CD4-positive, alpha-beta T cell (primary cell): ENCODE data around the gene SRR. TPM values are rescaled to one million over a fixed set of nuclear protein-coding genes. Genes with fewer than 3 reads are reported as not detected.

Experiments used
- ATAC-seq: fragments of 200-7000 bp; cut with Tn5 transposase; one replicate; pipeline ENCODE4 v1.10.0; 2022; ENCODE audit warnings: mild to moderate bottlenecking; ENCODE audit not compliant: poor library complexity
- CTCF ChIA-PET: fragments of 350-600 bp; sonication (Branson Sonifier 250); formaldehyde crosslinking; loops from one replicate; lab custom pipeline; 2021; ENCODE audit warnings: antibody characterized with exemption, inconsistent platforms; lab: Charles Lee
- POLR2A ChIA-PET: fragments of 350-600 bp; sonication (Branson Sonifier 250); formaldehyde crosslinking; loops from one replicate; lab custom pipeline; 2021; ENCODE audit warnings: antibody characterized with exemption, inconsistent platforms; lab: Charles Lee
- DNase-seq, 14 experiments: peaks; one replicate each; pipeline ENCODE4 v3.0.0-alpha.2; 2013 to 2020; ENCODE audit warnings: mixed read lengths in 2 of 14
- H3K27ac ChIP-seq, 2 donors: one replicate each; pipeline versions ENCODE4 v1.5.1 to v1.7.0; 2013; ENCODE audit warnings: low read length in 2 of 2, low read depth in 1 of 2, mild to moderate bottlenecking in 1 of 2
- H3K27me3 ChIP-seq, 2 experiments: 1 replicate in 1 of 2; 2 replicates in 1 of 2; pipeline versions ENCODE4 v1.6.1 to v1.7.0; 2013; ENCODE audit warnings: low read length in 2 of 2, control low read depth in 1 of 2, mild to moderate bottlenecking in 1 of 2, moderate library complexity in 1 of 2; ENCODE audit not compliant: insufficient read depth in 2 of 2, control insufficient read depth in 1 of 2
- H3K36me3 ChIP-seq: one replicate; pipeline ENCODE4 v1.6.1; 2013; ENCODE audit warnings: low read length, control low read depth; ENCODE audit not compliant: insufficient read depth
- H3K4me1 ChIP-seq: one replicate; pipeline ENCODE4 v1.6.1; 2013; ENCODE audit warnings: low read length, control low read depth; ENCODE audit not compliant: insufficient read depth
- H3K4me3 ChIP-seq: one replicate; pipeline ENCODE4 v1.5.1; 2013; ENCODE audit warnings: mild to moderate bottlenecking, low read length, moderate library complexity
- H3K9me3 ChIP-seq, 2 experiments: 1 replicate in 1 of 2; 2 replicates in 1 of 2; pipeline versions ENCODE4 v1.6.1 to v1.7.0; 2013; ENCODE audit warnings: low read length in 2 of 2, mild to moderate bottlenecking in 2 of 2, control low read depth in 1 of 2, moderate library complexity in 1 of 2; ENCODE audit not compliant: control insufficient read depth in 1 of 2, insufficient read depth in 1 of 2
- H3K27ac Mint-ChIP-seq: one replicate; pipeline ENCODE4 v1.8.0; 2020; ENCODE audit warnings: mixed read lengths
- H3K27me3 Mint-ChIP-seq: one replicate; pipeline ENCODE4 v1.8.0; 2021; ENCODE audit warnings: mixed read lengths
- H3K36me3 Mint-ChIP-seq: one replicate; pipeline ENCODE4 v1.8.0; 2021; ENCODE audit warnings: low read depth, mixed read lengths
- H3K4me1 Mint-ChIP-seq: one replicate; pipeline ENCODE4 v1.8.0; 2021; ENCODE audit warnings: low read depth, mixed read lengths
- H3K4me3 Mint-ChIP-seq: one replicate; pipeline ENCODE4 v1.8.0; 2020; ENCODE audit warnings: mild to moderate bottlenecking, mixed read lengths
- H3K9me3 Mint-ChIP-seq: one replicate; pipeline ENCODE4 v1.8.0; 2020; ENCODE audit warnings: mixed read lengths
- CTCF ChIP-seq: fragments of 200-600 bp; IDR thresholded peaks from one replicate; pipeline ENCODE4 v1.8.0; 2022; ENCODE audit warnings: antibody characterized with exemption, mild to moderate bottlenecking
- intact Hi-C, 2 experiments: fragments of 100-400 bp; cut with DNase I in 1 of 2; cut with micrococcal nuclease in 1 of 2; formaldehyde crosslinking; loops; one replicate each; pipeline versions ENCODE4 v1.15.1 to v1.9.0; 2023 to 2025; cut with DNase I, micrococcal nuclease
- total RNA-seq, 174 experiments: library from RNA in 2 of 174; stranded (reverse) in 2 of 174; gene quantifications; one replicate each; pipeline ENCODE4 v1.2.3 and lab custom pipeline; 2021 to 2026

SRR gene
- total RNA-seq, 2 experiments from 2014 or later, result 2.5 to 2.8 TPM

GRCh38 chr17:2297023-2297422 lies 6.7 kb upstream of the SRR start:
- no peak for TF ChIP-seq CTCF
- Histone ChIP-seq H3K4me1 (peaks cover 14% of the 10 kb centered on the region), H3K27ac (no peak overlapping the region), H3K36me3 (peaks cover 83% of the 10 kb centered on the region), H3K4me3 (no peak overlapping the region), H3K27me3 (no peaks in the 10 kb centered on the region), H3K9me3 (no peaks in the 10 kb centered on the region)
- CTCF ChIA-PET, result no interaction called here
- Mint-ChIP-seq H3K36me3 (peaks cover 83% of the 10 kb centered on the region), H3K4me3 (no peak overlapping the region), H3K4me1 (peaks cover 67% of the 10 kb centered on the region), H3K9me3 (no peaks in the 10 kb centered on the region), H3K27me3 (no peaks in the 10 kb centered on the region), H3K27ac (no peak overlapping the region)
- POLR2A ChIA-PET, result no interaction called here
- ATAC-seq, result no peak
- intact Hi-C loops, result no loop called here
- no peak for DNase-seq

GRCh38 chr17:2299136-2299535 lies 4.6 kb upstream of the SRR start:
- CTCF ChIA-PET, result no interaction called here
- Mint-ChIP-seq H3K27ac (no peak overlapping the region), H3K36me3 (peaks cover 71% of the 10 kb centered on the region), H3K4me3 (no peak overlapping the region), H3K4me1 (peaks cover 67% of the 10 kb centered on the region), H3K9me3 (no peaks in the 10 kb centered on the region), H3K27me3 (no peaks in the 10 kb centered on the region)
- Histone ChIP-seq H3K27ac (no peak overlapping the region), H3K36me3 (peaks cover 64% of the 10 kb centered on the region), H3K4me1 (peaks cover 28% of the 10 kb centered on the region), H3K27me3 (no peaks in the 10 kb centered on the region), H3K9me3 (no peaks in the 10 kb centered on the region), H3K4me3 (no peak overlapping the region)
- no peak for TF ChIP-seq CTCF
- intact Hi-C loops, result no loop called here
- ATAC-seq (no peak), DNase-seq (no peak)
- POLR2A ChIA-PET, result no interaction called here

GRCh38 chr17:2299756-2300155 lies 4.0 kb upstream of the SRR start:
- Mint-ChIP-seq H3K36me3 (peaks cover 65% of the 10 kb centered on the region), H3K27ac (no peak overlapping the region)

More at GRCh38 chr17:2299756-2300155, 4.0 kb upstream of the SRR start:
- Histone ChIP-seq H3K4me1 (peaks cover 34% of the 10 kb centered on the region), H3K36me3 (peaks cover 58% of the 10 kb centered on the region), H3K27ac (no peak overlapping the region), H3K9me3 (no peaks in the 10 kb centered on the region), H3K27me3 (no peaks in the 10 kb centered on the region), H3K4me3 (no peak overlapping the region)
- H3K4me1 Mint-ChIP-seq, result peaks cover 65% of the 10 kb centered on the region
- no peaks in the 10 kb centered on the region for H3K27me3 Mint-ChIP-seq
- intact Hi-C loops, result loop anchor here in 1 of 2 experiments (5.0 kb wide), 2 partner anchors 247 to 472 kb away; partner anchors contain the start of gene SMYD4
- no peak overlapping the region for H3K4me3 Mint-ChIP-seq
- no peak for TF ChIP-seq CTCF
- DNase-seq, result no peak
- H3K9me3 Mint-ChIP-seq, result no peaks in the 10 kb centered on the region
- CTCF ChIA-PET, result no interaction called here
- POLR2A ChIA-PET, result no interaction called here
- ATAC-seq, result no peak
